GM18505 (cell line): ENCODE data around the gene PRKCG.
"Not testable (repeated sequence)": the region's sequence is repeated elsewhere in the genome, so short reads cannot be mapped to it uniquely, and the experiment has no call there.

Experiments
- ATAC-seq: cut with Tn5 transposase; IDR thresholded peaks from one replicate; pipeline ENCODE4 v1.9.1; 2021; ENCODE audit not compliant: unreplicated experiment
- POLR2A ChIP-seq: IDR thresholded peaks from 4 replicates; pipeline ENCODE4 v1.6.1; 2011; ENCODE audit warnings: borderline replicate concordance; ENCODE audit not compliant: insufficient read depth, insufficient read length; ENCODE audit errors: extremely low read depth

The PRKCG gene

GRCh38 chr19:53881482-53882390 lies at the start of gene PRKCG:
PRKCG (plus strand) TSS chr19:53882197; CDS start chr19:53882495, 298 bp downstream.
- no peak for ATAC-seq
- no peak for TF ChIP-seq POLR2A

- ATAC-seq: not testable (repeated sequence)
Measured at GRCh38 chr19:53832861-53833260, 49.1 kb upstream of the PRKCG start.

GRCh38 chr19:53838446-53838845 lies 43.6 kb upstream of the PRKCG start:
- ATAC-seq: not testable (repeated sequence)

- ATAC-seq: not testable (repeated sequence)
Measured at GRCh38 chr19:53840241-53840640, 41.8 kb upstream of the PRKCG start.

- not testable (repeated sequence) for ATAC-seq
Measured at GRCh38 chr19:53840914-53841313, 41.1 kb upstream of the PRKCG start.

GRCh38 chr19:53844849-53845246 lies 37.1 kb upstream of the PRKCG start:
- TF ChIP-seq POLR2A: no peak
- no peak for ATAC-seq

- no peak for TF ChIP-seq POLR2A
- ATAC-seq: no peak
Measured at GRCh38 chr19:53847555-53847954, 34.4 kb upstream of the PRKCG start.

- no peak for TF ChIP-seq POLR2A
- ATAC-seq: no peak
Measured at GRCh38 chr19:53849237-53849676, 32.7 kb upstream of the PRKCG start.

GRCh38 chr19:53853707-53854106 lies 28.3 kb upstream of the PRKCG start:
- ATAC-seq: peak; percentile 42
- no peak for TF ChIP-seq POLR2A

- no peak for ATAC-seq
- TF ChIP-seq POLR2A: no peak
Measured at GRCh38 chr19:53864308-53864836, 17.6 kb upstream of the PRKCG start.

- ATAC-seq: no peak
- TF ChIP-seq POLR2A: no peak
Measured at GRCh38 chr19:53865523-53865917, 16.5 kb upstream of the PRKCG start.

GRCh38 chr19:53865918-53866864 lies 15.8 kb upstream of the PRKCG start:
- no peak for ATAC-seq

GRCh38 chr19:53866865-53867224 lies 15.2 kb upstream of the PRKCG start:
- no peak for TF ChIP-seq POLR2A
- ATAC-seq: no peak

More at GRCh38 chr19:53865918-53866864, 15.8 kb upstream of the PRKCG start:
- peak; percentile 52 for TF ChIP-seq POLR2A
